Lower leg skin (tissue), 3 donors: ENCODE results near the gene CRB2.

Source experiments
- POLR2A ChIP-seq, 2 donors: fragments of 450-650 bp; IDR thresholded peaks; one replicate each; pipeline ENCODE4 v1.6.1; 2016 to 2017; ENCODE audit warnings: antibody characterized with exemption in 2 of 2, mild to moderate bottlenecking in 1 of 2, moderate library complexity in 1 of 2
- TF ChIP-seq, protein P1 (sequence below), 3 donors: fragments of 450-650 bp; IDR thresholded peaks; one replicate each; pipeline ENCODE4 v1.5.1; 2016; ENCODE audit warnings: antibody characterized with exemption in 3 of 3, mild to moderate bottlenecking in 3 of 3, moderate library complexity in 2 of 3

DNA sequence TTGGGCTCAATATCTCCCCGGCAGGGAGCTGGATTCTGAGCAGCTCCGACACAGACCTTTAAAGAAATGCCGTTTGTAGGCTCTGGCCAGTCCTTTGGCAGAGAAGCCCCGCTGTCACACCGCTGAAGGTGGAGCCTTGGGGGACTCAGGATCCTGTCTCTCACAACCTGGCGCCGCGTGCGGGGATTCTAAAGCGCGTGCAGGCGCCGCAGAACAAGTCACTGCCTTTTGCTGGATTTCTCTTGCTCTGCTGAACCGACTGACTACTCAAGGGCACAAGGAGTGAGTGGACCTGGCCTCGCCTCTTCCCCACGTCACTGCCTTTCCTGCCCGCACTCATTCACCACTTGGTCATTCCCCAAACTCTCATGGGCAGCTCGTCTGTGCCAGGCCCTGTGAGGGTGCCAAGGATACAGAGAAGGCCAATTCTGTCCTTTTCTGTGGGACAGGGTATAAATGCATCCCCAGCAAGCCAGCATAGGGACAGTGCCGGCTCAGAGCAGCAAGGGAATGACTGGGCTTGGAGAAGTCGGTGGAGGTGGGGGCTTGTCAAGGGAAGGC lies 69.3 kb downstream of the CRB2 start:
- TF ChIP-seq, protein P1, sequence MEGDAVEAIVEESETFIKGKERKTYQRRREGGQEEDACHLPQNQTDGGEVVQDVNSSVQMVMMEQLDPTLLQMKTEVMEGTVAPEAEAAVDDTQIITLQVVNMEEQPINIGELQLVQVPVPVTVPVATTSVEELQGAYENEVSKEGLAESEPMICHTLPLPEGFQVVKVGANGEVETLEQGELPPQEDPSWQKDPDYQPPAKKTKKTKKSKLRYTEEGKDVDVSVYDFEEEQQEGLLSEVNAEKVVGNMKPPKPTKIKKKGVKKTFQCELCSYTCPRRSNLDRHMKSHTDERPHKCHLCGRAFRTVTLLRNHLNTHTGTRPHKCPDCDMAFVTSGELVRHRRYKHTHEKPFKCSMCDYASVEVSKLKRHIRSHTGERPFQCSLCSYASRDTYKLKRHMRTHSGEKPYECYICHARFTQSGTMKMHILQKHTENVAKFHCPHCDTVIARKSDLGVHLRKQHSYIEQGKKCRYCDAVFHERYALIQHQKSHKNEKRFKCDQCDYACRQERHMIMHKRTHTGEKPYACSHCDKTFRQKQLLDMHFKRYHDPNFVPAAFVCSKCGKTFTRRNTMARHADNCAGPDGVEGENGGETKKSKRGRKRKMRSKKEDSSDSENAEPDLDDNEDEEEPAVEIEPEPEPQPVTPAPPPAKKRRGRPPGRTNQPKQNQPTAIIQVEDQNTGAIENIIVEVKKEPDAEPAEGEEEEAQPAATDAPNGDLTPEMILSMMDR (IDR thresholded peaks at IDR 0.05), result no peak
- TF ChIP-seq POLR2A (IDR thresholded peaks at IDR 0.05), result no peak
